T-helper 1 cell treated with Interleukin-12 subunit alpha and Interleukin-12 subunit beta and Interleukin-4 antibody, amounts not matched to agents 30 μg/mL and 1 μg/mL, for 36 hours (primary cell): ENCODE measurements around the gene GSTM1.

Experiments
- H3K27ac Mint-ChIP-seq: one replicate; pipeline ENCODE4 v1.8.0; 2021; ENCODE audit warnings: mild to moderate bottlenecking, mixed read lengths
- H3K27me3 Mint-ChIP-seq: one replicate; pipeline ENCODE4 v1.8.0; 2021; ENCODE audit warnings: low read depth, mixed read lengths
- H3K36me3 Mint-ChIP-seq: one replicate; pipeline ENCODE4 v1.8.0; 2021; ENCODE audit warnings: low read depth, mixed read lengths
- H3K4me1 Mint-ChIP-seq: one replicate; pipeline ENCODE4 v1.8.0; 2021; ENCODE audit warnings: low read depth, mixed read lengths
- H3K4me3 Mint-ChIP-seq: one replicate; pipeline ENCODE4 v1.8.0; 2021; ENCODE audit warnings: mild to moderate bottlenecking, moderate library complexity, mixed read lengths
- H3K9me3 Mint-ChIP-seq: one replicate; pipeline ENCODE4 v1.8.0; 2021; ENCODE audit warnings: mixed read lengths

The GSTM1 gene

GRCh38 chr1:109687641-109688499 is at the start of gene GSTM1:
GSTM1 (plus strand) TSS chr1:109687817; CDS start chr1:109687874, 57 bp downstream.
- H3K36me3 Mint-ChIP-seq = peaks cover 20% of the 10 kb centered on the region
- peak within 1 kb of the TSS; percentile 91 for H3K27ac Mint-ChIP-seq
- peaks cover 10% of the 10 kb centered on the region for H3K9me3 Mint-ChIP-seq
- H3K4me3 Mint-ChIP-seq = peak within 1 kb of the TSS; percentile 91
- H3K27me3 Mint-ChIP-seq = no peaks in the 10 kb centered on the region
- H3K4me1 Mint-ChIP-seq = peaks cover 20% of the 10 kb centered on the region

GRCh38 chr1:109639063-109639840 is 48.4 kb upstream of the GSTM1 start:
- Mint-ChIP-seq H3K4me1 (peaks cover 19% of the 10 kb centered on the region), H3K4me3 (no peak overlapping the region), H3K9me3 (no peaks in the 10 kb centered on the region), H3K36me3 (no peaks in the 10 kb centered on the region), H3K27me3 (peaks cover 7% of the 10 kb centered on the region), H3K27ac (no peak overlapping the region)

- Mint-ChIP-seq H3K27me3 (peaks cover 7% of the 10 kb centered on the region), H3K9me3 (no peaks in the 10 kb centered on the region), H3K27ac (no peak overlapping the region), H3K4me3 (no peak overlapping the region), H3K36me3 (no peaks in the 10 kb centered on the region), H3K4me1 (peaks cover 13% of the 10 kb centered on the region)
These were observed 47.8 kb upstream of the GSTM1 start for GRCh38 chr1:109639841-109640184.

GRCh38 chr1:109640285-109640865 is 47.2 kb upstream of the GSTM1 start:
- H3K4me1 Mint-ChIP-seq = peaks cover 11% of the 10 kb centered on the region
- H3K27me3 Mint-ChIP-seq = peaks cover 7% of the 10 kb centered on the region
- H3K4me3 Mint-ChIP-seq = no peak overlapping the region
- H3K36me3 Mint-ChIP-seq = no peaks in the 10 kb centered on the region
- H3K27ac Mint-ChIP-seq = no peak overlapping the region
- no peaks in the 10 kb centered on the region for H3K9me3 Mint-ChIP-seq

- H3K36me3 Mint-ChIP-seq = no peaks in the 10 kb centered on the region
These were observed 46.4 kb upstream of the GSTM1 start for GRCh38 chr1:109641078-109641740.

GRCh38 chr1:109641861-109642260 is 45.8 kb upstream of the GSTM1 start:
- no peaks in the 10 kb centered on the region for H3K9me3 Mint-ChIP-seq
- no peaks in the 10 kb centered on the region for H3K36me3 Mint-ChIP-seq
- H3K27me3 Mint-ChIP-seq = peaks cover 11% of the 10 kb centered on the region
- no peak overlapping the region for H3K27ac Mint-ChIP-seq
- H3K4me1 Mint-ChIP-seq = peaks cover 11% of the 10 kb centered on the region
- no peak overlapping the region for H3K4me3 Mint-ChIP-seq

More at GRCh38 chr1:109641078-109641740, 46.4 kb upstream of the GSTM1 start:
- Mint-ChIP-seq H3K9me3 (no peaks in the 10 kb centered on the region), H3K27ac (no peak overlapping the region), H3K4me3 (no peak overlapping the region), H3K27me3 (peaks cover 10% of the 10 kb centered on the region), H3K4me1 (peaks cover 11% of the 10 kb centered on the region)

GRCh38 chr1:109642626-109643025 is 45.0 kb upstream of the GSTM1 start:
- no peaks in the 10 kb centered on the region for H3K36me3 Mint-ChIP-seq
- H3K27ac Mint-ChIP-seq = no peak overlapping the region
- H3K27me3 Mint-ChIP-seq = peaks cover 15% of the 10 kb centered on the region
- peaks cover 11% of the 10 kb centered on the region for H3K4me1 Mint-ChIP-seq
- H3K9me3 Mint-ChIP-seq = no peaks in the 10 kb centered on the region
- no peak overlapping the region for H3K4me3 Mint-ChIP-seq

- peaks cover 13% of the 10 kb centered on the region for H3K27me3 Mint-ChIP-seq
- peaks cover 11% of the 10 kb centered on the region for H3K4me1 Mint-ChIP-seq
- no peak overlapping the region for H3K27ac Mint-ChIP-seq
- H3K36me3 Mint-ChIP-seq = no peaks in the 10 kb centered on the region
- no peak overlapping the region for H3K4me3 Mint-ChIP-seq
- H3K9me3 Mint-ChIP-seq = no peaks in the 10 kb centered on the region
These were observed 44.0 kb upstream of the GSTM1 start for GRCh38 chr1:109643385-109644230.

GRCh38 chr1:109644670-109645069 is 42.9 kb upstream of the GSTM1 start:
- Mint-ChIP-seq H3K27me3 (peaks cover 13% of the 10 kb centered on the region), H3K27ac (no peak overlapping the region), H3K36me3 (no peaks in the 10 kb centered on the region), H3K9me3 (no peaks in the 10 kb centered on the region), H3K4me1 (peaks cover 14% of the 10 kb centered on the region), H3K4me3 (no peak overlapping the region)

GRCh38 chr1:109649491-109649914 is 38.1 kb upstream of the GSTM1 start:
- Mint-ChIP-seq H3K36me3 (no peaks in the 10 kb centered on the region), H3K27ac (no peak overlapping the region), H3K4me3 (no peak overlapping the region), H3K9me3 (no peaks in the 10 kb centered on the region), H3K27me3 (peaks cover 49% of the 10 kb centered on the region), H3K4me1 (peaks cover 4% of the 10 kb centered on the region)

- H3K4me1 Mint-ChIP-seq = peaks cover 12% of the 10 kb centered on the region
- H3K9me3 Mint-ChIP-seq = no peaks in the 10 kb centered on the region
- peaks cover 54% of the 10 kb centered on the region for H3K27me3 Mint-ChIP-seq
- no peak overlapping the region for H3K27ac Mint-ChIP-seq
- no peaks in the 10 kb centered on the region for H3K36me3 Mint-ChIP-seq
- H3K4me3 Mint-ChIP-seq = no peak overlapping the region
These were observed 37.0 kb upstream of the GSTM1 start for GRCh38 chr1:109650609-109651008.

GRCh38 chr1:109652402-109652801 is 35.2 kb upstream of the GSTM1 start:
- H3K27ac Mint-ChIP-seq = no peak overlapping the region
- H3K4me3 Mint-ChIP-seq = no peak overlapping the region
- H3K9me3 Mint-ChIP-seq = no peaks in the 10 kb centered on the region
- peaks cover 1% of the 10 kb centered on the region for H3K36me3 Mint-ChIP-seq
- peaks cover 19% of the 10 kb centered on the region for H3K4me1 Mint-ChIP-seq
- H3K27me3 Mint-ChIP-seq = peaks cover 46% of the 10 kb centered on the region

GRCh38 chr1:109653306-109653705 is 34.3 kb upstream of the GSTM1 start:
- Mint-ChIP-seq H3K4me3 (no peak overlapping the region), H3K27me3 (peaks cover 44% of the 10 kb centered on the region), H3K9me3 (no peaks in the 10 kb centered on the region), H3K36me3 (peaks cover 2% of the 10 kb centered on the region), H3K27ac (no peak overlapping the region), H3K4me1 (peaks cover 21% of the 10 kb centered on the region)
